NOMO-1 (cell line): ENCODE results near the gene BICC1.
"Not testable (repeated sequence)": the region's sequence is repeated elsewhere in the genome, so short reads cannot be mapped to it uniquely, and the experiment has no call there.

Source experiments
- DNase-seq, 2 experiments: peaks; one replicate each; lab custom pipeline; 2025; ENCODE audit not compliant: unreplicated experiment in 2 of 2; lab: John Stamatoyannopoulos, UW

Gene BICC1

DNA sequence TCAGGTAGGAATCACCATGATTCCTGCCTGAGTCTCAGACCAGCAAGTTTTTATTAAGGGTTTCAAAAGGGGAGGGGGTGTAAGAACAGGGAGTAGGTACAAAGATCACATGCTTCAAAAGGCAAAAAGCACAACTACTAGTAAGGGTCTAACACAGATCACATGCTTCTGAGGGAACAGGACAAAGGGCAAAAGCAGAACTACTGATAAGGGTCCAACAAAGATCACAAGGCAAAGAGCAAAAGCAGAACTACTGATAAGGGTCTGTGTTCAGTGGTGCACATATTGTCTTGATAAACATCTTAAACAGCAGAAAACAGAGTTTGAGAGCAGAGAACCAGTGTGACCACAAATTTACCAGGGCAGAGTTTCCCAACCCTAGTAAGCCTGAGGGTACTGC is 84.5 kb downstream of the BICC1 start:
- not testable (repeated sequence) for DNase-seq

DNA sequence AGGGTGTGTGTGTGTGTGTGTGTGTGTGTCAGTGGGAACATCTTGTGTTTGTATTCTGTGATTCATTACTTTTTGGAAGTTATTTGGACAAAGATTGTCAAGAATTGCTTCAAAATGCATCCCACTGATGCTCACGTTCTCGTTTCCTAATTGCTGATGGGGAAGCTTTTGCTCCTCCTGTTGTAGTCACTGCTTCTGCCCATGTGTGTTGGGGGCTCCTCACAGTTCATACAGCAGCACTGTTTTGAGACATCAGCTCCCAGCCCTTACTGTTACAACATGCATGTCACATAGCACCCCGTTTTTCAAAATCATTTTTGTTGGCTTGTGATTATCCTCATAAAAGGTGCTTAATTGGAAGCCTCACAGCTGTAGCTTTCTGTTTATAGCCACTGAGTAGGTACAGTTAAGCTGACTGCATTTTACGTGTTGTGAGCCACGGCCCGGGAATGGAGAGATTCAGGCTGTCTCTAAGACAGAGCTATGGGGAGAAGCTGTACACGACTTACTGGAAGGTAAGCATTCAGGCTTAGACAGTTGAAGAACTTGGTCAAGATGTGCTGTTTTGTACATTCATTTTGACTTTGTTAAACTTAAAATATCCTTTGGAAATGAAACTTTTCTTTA is 87.4 kb downstream of the BICC1 start:
- DNase-seq, result no peak

DNA sequence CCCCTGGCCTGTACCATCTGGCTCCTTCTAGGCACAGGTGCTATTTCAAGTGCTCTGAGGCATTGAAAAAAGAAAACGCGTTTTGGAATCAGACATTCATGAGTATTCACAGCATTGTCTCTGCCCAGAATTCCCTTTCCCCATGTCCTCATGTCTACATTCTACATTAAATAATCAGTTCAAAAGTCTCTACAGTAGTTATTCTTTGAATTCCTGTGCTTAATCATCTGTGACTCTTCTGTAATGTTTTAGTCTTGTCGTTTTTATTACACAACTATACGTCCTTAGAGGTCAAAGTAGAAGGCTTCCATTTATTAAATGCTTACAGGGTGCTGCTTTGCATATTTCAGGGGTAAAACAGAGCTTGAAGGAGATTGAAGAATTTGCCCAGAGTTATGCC is 95.7 kb downstream of the BICC1 start:
- no peak for DNase-seq

DNA sequence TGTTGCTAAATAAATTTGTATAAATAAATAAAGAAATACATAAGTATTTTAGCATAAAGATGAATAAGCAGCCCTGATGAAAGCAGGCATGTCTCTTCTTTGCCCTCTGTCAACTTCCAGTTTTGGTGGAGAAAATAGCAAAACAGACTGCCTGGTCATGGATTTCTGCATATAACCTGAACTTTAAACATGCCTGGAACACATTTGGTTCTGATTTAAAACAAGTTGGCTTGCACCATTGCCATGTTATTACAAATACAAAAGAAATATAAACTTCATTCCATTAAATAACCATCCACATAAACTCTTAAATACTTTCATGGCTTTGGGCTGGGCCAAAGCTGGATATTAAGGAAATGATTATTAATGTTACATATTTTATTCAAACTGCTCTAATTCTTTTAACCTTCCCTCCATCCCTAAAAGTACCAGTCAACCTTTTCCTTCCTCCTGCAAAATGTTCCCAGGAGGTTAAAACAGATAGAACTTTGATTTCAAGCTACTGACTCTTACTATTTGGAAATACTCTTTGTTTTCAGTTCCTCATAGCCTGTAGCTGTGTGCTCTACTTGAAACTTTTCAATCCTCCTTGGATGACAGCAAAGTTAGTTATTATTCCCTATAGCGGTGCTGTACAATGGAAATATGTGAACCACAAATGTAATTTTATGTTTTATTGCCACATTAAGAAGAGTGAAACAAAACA is 96.3 kb downstream of the BICC1 start:
- DNase-seq, result no peak

DNA sequence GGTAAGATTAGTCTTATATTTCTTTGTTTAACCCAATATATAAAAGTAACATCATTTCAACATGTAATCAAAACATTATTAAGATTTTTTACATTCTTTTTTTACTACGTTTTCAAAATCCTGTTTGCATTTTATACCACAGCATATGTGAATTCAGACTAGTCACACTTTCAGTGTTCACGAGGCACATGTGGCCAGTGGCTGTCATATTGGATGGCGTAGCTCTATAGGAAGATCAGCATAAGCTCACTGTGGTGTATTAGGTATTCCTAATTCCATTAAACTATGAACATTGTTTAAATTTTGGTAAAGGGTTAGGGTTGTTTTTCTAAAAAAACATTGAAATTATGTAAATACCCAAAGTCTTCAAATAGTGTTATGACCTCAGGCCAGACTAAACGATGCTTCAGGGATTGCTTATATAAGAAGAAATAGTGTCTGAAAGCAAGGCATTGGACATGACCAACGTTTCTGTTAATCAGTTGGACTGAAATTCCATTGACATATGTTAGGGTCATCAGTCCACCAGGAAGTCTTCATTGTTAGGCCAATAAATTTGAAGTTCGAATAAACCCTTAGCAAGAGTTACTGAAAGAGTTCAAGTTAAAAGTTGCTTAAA is 97.0 kb downstream of the BICC1 start:
- no peak for DNase-seq

DNA sequence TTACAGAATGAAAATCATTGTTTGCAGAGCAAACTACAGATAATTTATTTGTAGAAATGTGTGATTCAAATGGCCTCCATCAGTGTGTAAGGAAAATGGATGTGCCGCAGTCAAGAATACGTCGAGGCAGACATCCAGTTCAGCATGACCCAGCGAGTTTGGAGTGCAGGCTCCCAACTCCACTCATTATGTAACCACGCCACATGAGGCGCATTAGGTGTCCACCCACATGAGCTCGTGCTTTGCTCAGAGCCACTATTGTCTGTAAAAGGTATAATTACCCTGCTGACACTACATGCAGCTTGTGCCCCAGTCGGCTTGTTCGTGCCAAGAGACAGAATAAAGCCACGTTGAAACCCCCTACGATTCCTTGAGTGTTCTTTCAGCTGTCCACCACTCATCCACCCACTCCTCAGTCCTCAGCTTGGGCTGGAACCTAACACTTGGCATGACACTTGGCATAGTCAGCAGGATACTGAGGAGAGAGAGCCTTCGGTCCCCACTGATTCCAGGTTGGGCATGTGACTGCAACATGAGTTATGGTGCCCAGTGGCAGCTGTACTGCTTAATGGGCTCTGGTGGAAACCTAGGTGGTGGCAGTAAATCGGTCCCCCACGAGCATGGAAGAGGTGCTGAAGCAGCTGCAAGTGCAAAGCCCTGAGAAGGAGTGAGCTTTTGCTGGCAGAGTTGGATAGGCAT is 102.7 kb downstream of the BICC1 start:
- no peak for DNase-seq

DNA sequence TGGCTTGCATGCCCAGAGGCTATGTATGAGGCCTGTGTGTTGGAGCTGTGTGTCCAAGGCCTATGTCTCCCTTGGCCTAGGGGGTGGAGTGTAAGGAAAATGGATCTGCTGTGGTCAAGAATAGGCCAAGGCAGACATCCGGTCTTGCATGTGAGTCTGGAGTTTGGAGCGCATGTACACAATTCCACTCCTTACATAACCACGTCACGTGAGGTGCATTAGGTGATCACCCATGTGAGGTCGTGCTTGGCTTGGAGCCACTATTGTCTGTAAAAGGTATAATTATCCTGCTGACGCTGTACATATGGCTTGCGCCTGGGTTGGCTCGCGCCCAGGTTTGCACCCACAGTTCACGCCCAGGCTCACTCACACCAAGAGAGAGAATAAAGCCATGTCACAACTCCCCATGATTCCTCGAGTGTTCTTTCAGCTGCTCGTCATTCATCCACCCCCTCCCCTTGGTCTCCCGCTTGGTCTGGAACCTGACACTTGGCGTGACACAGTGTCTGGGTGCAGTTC is 105.5 kb downstream of the BICC1 start:
- no peak for DNase-seq

DNA sequence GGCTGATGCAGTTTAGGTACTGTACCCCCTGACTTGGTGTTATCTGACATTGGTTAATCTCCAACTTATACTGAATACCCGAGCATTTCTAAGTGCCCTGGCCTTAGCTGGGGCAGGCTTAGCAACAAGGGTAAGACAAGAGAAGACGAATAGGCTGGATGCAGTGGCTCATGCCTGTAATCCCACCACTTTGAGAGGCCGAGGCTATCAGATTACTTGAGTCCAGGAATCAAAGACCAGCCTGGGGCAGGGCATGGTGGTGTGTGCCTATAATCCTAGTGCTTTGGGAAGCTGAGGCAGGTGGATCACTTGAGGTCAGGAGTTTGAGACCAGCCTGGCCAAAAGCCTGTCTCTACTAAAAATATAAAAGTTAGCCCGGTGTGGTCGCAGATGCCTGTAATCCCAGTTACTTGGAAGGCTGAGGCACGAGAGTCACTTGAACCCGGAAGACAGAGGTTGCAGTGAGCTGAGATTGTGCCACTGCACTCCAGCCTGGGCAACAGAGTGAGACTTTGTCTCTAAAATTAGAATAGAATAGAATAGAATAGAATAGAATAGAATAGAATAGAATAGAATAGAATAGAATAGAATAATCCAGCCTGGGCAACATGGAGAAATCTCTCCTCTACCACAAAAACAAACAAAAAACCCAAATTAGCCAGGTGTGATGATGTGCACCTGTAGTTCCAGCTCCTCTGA is 108.9 kb downstream of the BICC1 start:
- DNase-seq, result no peak

DNA sequence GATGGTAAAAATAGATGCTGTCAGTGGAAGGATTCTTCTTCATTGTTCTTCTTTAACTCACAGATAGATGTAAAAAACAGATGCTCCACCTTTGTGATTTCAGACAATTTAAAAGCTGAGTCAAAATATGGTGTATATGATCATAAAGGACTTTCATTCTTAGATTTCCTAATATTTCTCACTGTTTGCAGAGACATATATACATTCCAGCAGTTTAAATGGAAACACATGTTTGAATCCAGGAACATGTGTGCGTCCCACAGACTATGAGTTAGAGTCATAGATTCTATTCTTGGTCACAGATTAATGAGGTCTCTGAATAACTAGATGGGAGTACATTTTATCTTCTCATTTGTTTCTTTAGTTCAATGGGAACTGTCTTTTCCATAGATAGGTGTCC is 109.6 kb downstream of the BICC1 start:
- no peak for DNase-seq

DNA sequence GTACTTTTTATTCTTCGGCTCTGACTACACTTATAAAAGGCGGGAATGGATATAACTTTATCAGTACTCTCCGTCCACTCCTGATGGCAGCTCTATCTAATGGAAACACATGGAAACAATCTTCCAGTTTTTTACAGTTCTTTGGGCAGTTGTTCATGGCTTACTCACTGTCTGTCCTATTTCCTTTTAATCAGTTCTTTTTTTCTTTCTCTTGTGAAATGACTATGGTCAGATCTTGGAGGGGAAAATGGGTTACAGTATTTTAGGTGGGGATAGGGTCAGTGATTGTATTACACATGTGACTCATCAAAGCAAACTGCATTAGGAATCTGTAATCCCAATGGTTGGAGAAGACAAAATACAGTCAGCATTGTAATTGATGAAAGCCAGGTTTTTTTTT is 112.4 kb downstream of the BICC1 start:
- DNase-seq, result no peak

DNA sequence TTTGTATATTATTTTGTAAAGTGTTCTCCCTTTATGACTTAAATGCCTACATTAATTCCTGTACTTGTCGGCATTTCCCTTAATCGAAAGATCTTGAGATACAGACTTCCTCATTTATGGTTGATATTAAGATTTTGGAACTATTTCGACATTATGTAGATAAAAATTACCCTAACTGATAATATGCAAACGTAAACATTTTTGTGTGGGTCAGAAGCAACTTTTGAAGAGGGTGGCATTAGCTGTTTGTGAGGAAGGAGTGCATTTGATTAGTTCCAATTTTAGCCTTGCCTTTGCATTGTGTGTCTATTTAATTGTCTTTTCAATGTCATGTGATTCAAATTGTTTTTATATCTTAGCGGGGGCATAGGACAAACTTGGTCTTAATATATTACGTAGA is 114.7 kb downstream of the BICC1 start:
- DNase-seq, result no peak

DNA sequence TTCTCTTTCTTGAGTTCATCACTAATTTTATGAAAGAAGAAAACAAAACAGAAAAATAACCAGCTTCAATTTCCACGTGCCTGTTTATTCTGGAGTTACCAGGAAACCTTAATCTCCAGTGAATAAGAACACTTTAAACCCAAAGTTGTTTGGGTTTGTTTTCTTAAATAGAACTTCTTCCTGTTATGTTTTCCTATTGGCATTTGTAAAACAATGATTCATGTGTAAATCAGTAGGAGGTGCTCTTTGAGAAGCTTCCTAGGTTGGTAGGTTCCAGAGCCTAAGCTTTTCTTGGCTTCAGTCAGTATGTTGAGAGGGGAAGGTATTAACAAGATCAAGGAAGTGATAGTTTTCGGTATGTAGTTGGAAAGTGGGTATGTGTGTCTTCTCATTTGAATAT is 119.0 kb downstream of the BICC1 start:
- no peak for DNase-seq

DNA sequence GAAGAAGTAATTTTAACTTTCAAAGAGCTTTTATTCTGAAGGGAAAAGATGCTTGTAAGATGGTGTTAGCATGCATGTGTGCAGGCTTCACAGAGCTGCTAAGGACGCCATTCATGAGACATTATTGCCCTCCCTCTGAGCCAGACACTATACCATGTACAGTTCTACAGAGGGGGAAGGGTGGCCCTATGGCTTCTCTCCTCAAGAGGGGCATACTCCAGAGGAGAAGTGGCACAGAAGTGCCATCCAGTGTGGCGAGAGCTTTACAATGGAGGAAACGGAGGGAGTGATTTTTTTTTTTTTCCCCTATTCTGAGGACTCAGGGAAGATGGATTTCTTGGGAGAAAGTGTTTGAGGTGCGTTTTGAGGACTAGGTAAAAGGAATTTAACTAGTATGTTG is 119.5 kb downstream of the BICC1 start:
- DNase-seq, result no peak

DNA sequence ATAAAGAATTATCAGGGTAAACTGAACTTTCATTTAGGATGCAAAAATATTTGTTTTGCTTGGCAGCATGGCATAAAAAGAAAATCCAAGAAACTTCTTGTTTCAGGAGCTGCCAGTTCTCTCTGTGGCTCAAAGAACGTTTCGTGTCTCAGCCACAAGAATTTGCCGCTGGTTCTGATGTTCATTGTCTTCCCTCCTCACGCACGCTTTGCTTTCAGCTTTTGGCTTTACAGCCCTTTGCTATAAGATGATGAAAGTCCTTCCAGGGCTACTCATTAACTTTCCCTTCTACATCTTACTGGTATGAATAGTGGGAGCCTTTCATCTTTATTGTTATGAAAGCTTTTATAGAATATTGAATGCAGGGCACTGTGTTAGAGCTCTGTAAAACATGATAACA is 124.7 kb downstream of the BICC1 start:
- no peak for DNase-seq

DNA sequence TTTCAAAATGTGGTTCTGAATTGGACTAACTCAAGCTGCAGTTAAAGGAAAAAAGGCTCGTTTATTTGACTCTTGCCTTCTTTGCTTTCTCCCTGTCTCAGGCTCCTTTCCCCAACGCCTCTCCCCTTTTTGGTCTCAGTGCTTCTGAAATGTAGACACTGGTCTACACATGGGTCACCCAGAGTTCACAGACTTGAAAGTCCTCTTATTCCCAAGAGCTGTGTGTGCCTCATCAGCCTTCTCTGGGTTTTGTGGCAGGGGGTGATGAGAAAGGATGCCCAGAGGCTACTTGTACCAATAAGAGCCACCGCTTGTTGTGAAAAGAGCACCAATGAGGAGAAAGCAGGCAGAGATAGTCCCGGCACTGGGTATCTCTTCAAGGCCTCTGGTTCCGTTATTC is 125.7 kb downstream of the BICC1 start:
- no peak for DNase-seq

DNA sequence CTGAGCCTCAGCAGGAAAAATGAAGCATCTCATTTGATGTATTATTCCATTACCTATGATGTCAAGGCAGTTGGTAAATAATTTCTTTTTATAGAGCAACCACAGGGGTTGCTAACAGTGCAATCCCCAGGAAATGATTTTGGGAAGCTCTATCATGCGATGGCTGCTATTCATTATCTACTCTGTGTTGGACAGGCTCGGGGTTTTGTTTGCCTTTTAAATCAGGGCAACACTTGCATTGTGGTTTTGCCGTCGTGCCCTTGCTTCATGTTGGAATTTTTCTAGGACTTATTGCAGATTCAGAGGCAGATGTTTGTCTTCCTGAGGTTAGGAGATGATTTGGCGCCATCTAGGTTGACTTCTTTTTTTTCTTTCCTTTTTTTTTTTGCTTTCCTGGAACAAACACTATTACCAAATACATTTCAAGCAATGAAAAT is 128.4 kb downstream of the BICC1 start:
- no peak for DNase-seq

DNA sequence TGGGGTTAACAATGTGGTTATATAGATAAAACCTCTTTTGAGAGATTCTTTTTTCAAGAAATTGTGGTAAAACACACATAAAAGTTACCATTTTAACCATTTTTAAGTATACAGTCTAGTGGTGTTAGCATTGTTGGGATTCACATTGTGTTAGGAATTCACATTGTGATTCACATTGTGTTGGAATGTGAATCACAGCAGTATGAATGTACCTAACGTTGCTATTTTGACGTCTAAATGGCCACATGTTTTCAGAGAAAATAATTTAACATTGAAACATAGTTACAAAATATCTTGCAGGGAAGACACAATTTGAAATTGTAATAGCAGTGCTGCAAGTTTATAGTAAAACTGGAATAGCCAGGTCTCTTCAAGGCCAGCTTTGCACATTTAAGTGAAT is 129.0 kb downstream of the BICC1 start:
- no peak for DNase-seq

DNA sequence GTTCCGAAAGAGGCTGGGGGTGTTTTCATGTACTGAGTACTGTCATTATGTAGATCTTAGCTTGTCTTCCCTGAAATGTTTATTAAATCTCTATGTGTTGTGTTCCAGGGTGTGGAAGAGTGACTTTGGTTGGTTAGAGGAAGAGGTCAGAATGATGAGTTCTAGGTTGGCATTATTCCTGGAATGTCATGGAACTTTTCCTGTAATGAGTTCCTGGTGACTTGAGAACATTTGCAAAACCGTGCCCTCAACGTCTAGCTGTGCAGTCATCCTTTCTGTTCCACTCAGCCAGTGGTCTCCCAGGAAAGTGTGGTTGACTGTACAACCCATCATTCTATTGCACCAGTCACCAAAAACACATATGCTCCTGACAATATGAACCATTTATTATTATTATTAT is 129.6 kb downstream of the BICC1 start:
- no peak for DNase-seq

DNA sequence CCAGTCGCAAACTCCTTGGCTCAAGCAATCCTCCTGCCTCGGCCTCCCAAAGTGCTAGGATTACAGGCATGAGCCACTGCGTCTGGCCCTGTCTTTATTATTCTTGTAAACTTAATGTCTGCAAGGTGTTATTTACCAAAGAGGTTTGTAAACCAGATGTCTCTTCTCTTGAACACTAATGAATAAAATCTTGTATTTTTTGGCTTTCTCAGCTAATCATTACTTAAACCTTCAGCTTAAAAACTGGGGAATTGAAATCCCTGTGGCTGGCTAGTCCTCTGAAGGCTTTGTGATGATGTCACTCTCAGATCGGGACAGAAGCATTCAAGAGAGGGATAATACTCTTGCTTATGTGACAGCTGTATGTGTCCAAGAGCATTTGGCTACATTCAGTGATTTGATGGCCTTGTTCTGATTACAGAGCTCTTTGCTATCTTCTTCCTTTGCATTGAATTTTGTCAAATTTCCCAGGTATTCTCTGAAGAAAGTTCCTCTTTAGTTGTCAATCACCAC is 130.3 kb downstream of the BICC1 start:
- no peak for DNase-seq

DNA sequence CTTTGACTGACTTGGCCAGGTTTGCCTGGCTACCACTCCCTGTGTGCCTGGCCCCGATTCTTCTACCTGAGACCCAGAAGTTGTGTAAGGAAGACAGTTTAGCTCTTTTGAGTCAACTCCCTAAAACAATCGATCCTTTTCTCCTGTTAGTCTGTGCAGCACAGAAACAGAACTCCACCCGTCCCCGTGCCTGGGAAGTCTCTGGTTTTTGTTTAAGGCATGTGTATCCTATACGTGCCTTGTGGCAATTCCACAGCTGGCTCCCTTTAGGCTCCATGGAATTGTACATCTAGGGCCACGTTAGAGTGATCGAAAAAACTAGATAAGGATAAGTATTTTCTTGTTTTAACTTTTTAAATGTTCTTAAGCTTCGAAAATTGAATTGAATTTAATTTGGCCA is 131.6 kb downstream of the BICC1 start:
- DNase-seq, result no peak
